Prostate gland (tissue), 2 donors: ENCODE results near the gene PURA. TPM values are rescaled to one million over a fixed set of nuclear protein-coding genes. Genes with fewer than 3 reads are reported as not detected.

ENCODE experiments used
- DNase-seq: peaks from one replicate; pipeline ENCODE4 v3.0.0-alpha.2; 2019; ENCODE audit warnings: low spot score
- H3K27ac ChIP-seq, 2 donors: fragments of 200-600 bp; sonication (generic); 2 replicates each; pipeline ENCODE4 v1.5.1; 2017 to 2019
- H3K27me3 ChIP-seq: fragments of 200-600 bp; sonication (generic); replicated peaks from 2 replicates; pipeline ENCODE4 v1.5.1; 2019; ENCODE audit not compliant: insufficient read depth
- H3K36me3 ChIP-seq, 2 donors: fragments of 200-600 bp; sonication (generic); 1 replicate in 1 of 2; 2 replicates in 1 of 2; pipeline versions ENCODE4 v1.5.1 to v1.8.1; 2017 to 2019
- H3K4me1 ChIP-seq: fragments of 200-600 bp; sonication (generic); replicated peaks from 2 replicates; pipeline ENCODE4 v1.5.1; 2019
- H3K4me3 ChIP-seq, 2 donors: fragments of 200-600 bp; sonication (generic); 2 replicates each; pipeline ENCODE4 v1.5.1; 2017 to 2019
- H3K9me3 ChIP-seq: fragments of 200-600 bp; sonication (generic); 2 replicates; pipeline ENCODE4 v1.5.1; 2017
- CTCF ChIP-seq, 4 experiments: fragments of 200-600 bp in 2 of 4; fragments of 450-650 bp in 2 of 4; sonication (generic) in 2 of 4; IDR thresholded peaks; 1 replicate in 3 of 4; 2 replicates in 1 of 4; pipeline ENCODE4 v1.5.1; 2016 to 2019; ENCODE audit warnings: antibody characterized with exemption in 4 of 4, mild to moderate bottlenecking in 2 of 4, moderate library complexity in 2 of 4
- POLR2A ChIP-seq: fragments of 450-650 bp; IDR thresholded peaks from one replicate; pipeline ENCODE4 v1.6.1; 2016; ENCODE audit warnings: antibody characterized with exemption, mild to moderate bottlenecking
- POLR2AphosphoS5 ChIP-seq: sonication (generic); formaldehyde crosslinking; IDR thresholded peaks from one replicate; pipeline ENCODE4 v1.6.1; 2017; ENCODE audit warnings: antibody characterized with exemption
- WGBS: methylation state at CpG from one replicate; pipeline ENCODE4 v1.1.5; 2018; 5-methylcytosine and 5-hydroxymethylcytosine counted together
- intact Hi-C: fragments of 100-400 bp; cut with DNase I; formaldehyde crosslinking; loops from one replicate; pipeline ENCODE4 v1.14.2; 2022
- total RNA-seq, 2 donors: library from RNA; depleted of rRNA; stranded (reverse); fragments of >200 nt; gene quantifications; one replicate each; pipeline ENCODE4 v1.1.0, GENCODE V29; 2016

PURA gene
- total RNA-seq: 10 to 100 TPM; 24.2 to 27.2 TPM

- intact Hi-C loops: loop anchor here (5.0 kb wide), 1 partner anchor 34 kb away; no protein-coding TSS in a partner anchor
- Histone ChIP-seq H3K27ac (peak within 1 kb of the TSS; percentile 87 to 94), H3K36me3 (no peaks in the 10 kb centered on the region), H3K27me3 (no peaks in the 10 kb centered on the region), H3K4me3 (peak within 1 kb of the TSS; percentile 61 to 67), H3K9me3 (no peaks in the 10 kb centered on the region), H3K4me1 (peaks cover 19% of the 10 kb centered on the region)
- under 1% methylated on average over 45 of the region's 60 CpGs for WGBS
- peak; percentile 92 for DNase-seq
- peak; percentile 87 for TF ChIP-seq POLR2A
- peak in 1 of 4 experiments; percentile 57 for TF ChIP-seq CTCF (IDR thresholded peaks at IDR 0.05)
- TF ChIP-seq POLR2AphosphoS5: peak; percentile 46
Observed at GRCh38 chr5:140113699-140114263, at the start of gene PURA. Gene PURA, plus strand, starts transcription at chr5:140114109. Its CDS starts 73 bp downstream, at chr5:140114182.

- intact Hi-C loops: loop anchor here (1.0 kb wide), 1 partner anchor 84 kb away; no protein-coding TSS in a partner anchor
- H3K27me3 ChIP-seq: no peaks in the 10 kb centered on the region
- H3K9me3 ChIP-seq: no peaks in the 10 kb centered on the region
- H3K36me3 ChIP-seq: no peaks in the 10 kb centered on the region
- H3K27ac ChIP-seq: no peak overlapping the region
- DNase-seq: no peak
- no peak overlapping the region for H3K4me3 ChIP-seq
- WGBS: 48% methylated on average over 10 of the region's 10 CpGs
- TF ChIP-seq CTCF (IDR thresholded peaks at IDR 0.05): no peak
- TF ChIP-seq POLR2AphosphoS5: no peak
- no peak for TF ChIP-seq POLR2A
- H3K4me1 ChIP-seq: no peaks in the 10 kb centered on the region
Observed at GRCh38 chr5:140072812-140073211, 41.1 kb upstream of the PURA start.

- H3K27ac ChIP-seq: no peak overlapping the region
- no peaks in the 10 kb centered on the region for H3K36me3 ChIP-seq
- intact Hi-C loops: loop anchor here (1.0 kb wide), 1 partner anchor 84 kb away; no protein-coding TSS in a partner anchor
- no peak for DNase-seq
- TF ChIP-seq CTCF (IDR thresholded peaks at IDR 0.05): peak; percentile 35 to 79 (median 72)
- TF ChIP-seq POLR2AphosphoS5: no peak
- TF ChIP-seq POLR2A: no peak
- no peaks in the 10 kb centered on the region for H3K9me3 ChIP-seq
- no peaks in the 10 kb centered on the region for H3K27me3 ChIP-seq
- no peak overlapping the region for H3K4me3 ChIP-seq
- 15% methylated on average over 4 of the region's 4 CpGs for WGBS
- H3K4me1 ChIP-seq: no peaks in the 10 kb centered on the region
Observed at GRCh38 chr5:140073296-140073695, 40.6 kb upstream of the PURA start.

GRCh38 chr5:140075371-140075770 is 38.5 kb upstream of the PURA start:
- no peaks in the 10 kb centered on the region for H3K36me3 ChIP-seq
- 29% methylated on average over 2 of the region's 2 CpGs for WGBS
- no peaks in the 10 kb centered on the region for H3K4me1 ChIP-seq
- no peak overlapping the region for H3K27ac ChIP-seq
- no peak overlapping the region for H3K4me3 ChIP-seq
- H3K9me3 ChIP-seq: no peaks in the 10 kb centered on the region
- H3K27me3 ChIP-seq: no peaks in the 10 kb centered on the region
- DNase-seq: no peak
- intact Hi-C loops: no loop called here
- TF ChIP-seq POLR2A (no peak), CTCF (IDR thresholded peaks at IDR 0.05) (peak in 2 of 4 experiments; percentile 18 to 29)

GRCh38 chr5:140076142-140076541 is 37.8 kb upstream of the PURA start:
- WGBS: 93% methylated on average over 1 of the region's 1 CpG
- intact Hi-C loops: no loop called here
- no peaks in the 10 kb centered on the region for H3K4me1 ChIP-seq
- no peaks in the 10 kb centered on the region for H3K27me3 ChIP-seq
- H3K4me3 ChIP-seq: no peak overlapping the region
- no peak for DNase-seq
- no peaks in the 10 kb centered on the region for H3K36me3 ChIP-seq
- no peak for TF ChIP-seq POLR2AphosphoS5
- no peak for TF ChIP-seq POLR2A
- no peak for TF ChIP-seq CTCF (IDR thresholded peaks at IDR 0.05)
- H3K9me3 ChIP-seq: no peaks in the 10 kb centered on the region
- no peak overlapping the region for H3K27ac ChIP-seq
